Skeletal muscle tissue (tissue), 4 donors: ENCODE data around the gene CDON. TPM values are rescaled to one million over a fixed set of nuclear protein-coding genes. Genes with fewer than 3 reads are reported as not detected.

ENCODE experiments used
- H3K27ac ChIP-seq: one replicate; pipeline ENCODE4 v1.7.0; 2013; ENCODE audit warnings: mild to moderate bottlenecking, low read depth, low read length, inconsistent platforms
- H3K27me3 ChIP-seq, 3 donors: one replicate each; pipeline ENCODE4 v1.7.0; 2013; ENCODE audit warnings: low read length in 3 of 3; ENCODE audit not compliant: control insufficient read depth in 3 of 3, insufficient read depth in 3 of 3
- H3K36me3 ChIP-seq, 3 donors: one replicate each; pipeline ENCODE4 v1.7.0; 2013; ENCODE audit warnings: low read length in 3 of 3; ENCODE audit not compliant: control insufficient read depth in 3 of 3, insufficient read depth in 3 of 3
- H3K4me1 ChIP-seq, 3 donors: one replicate each; pipeline ENCODE4 v1.7.0; 2013; ENCODE audit warnings: low read length in 3 of 3, mild to moderate bottlenecking in 3 of 3; ENCODE audit not compliant: control insufficient read depth in 3 of 3, insufficient read depth in 3 of 3
- H3K4me3 ChIP-seq, 3 donors: one replicate each; pipeline ENCODE4 v1.7.0; 2013; ENCODE audit warnings: low read length in 3 of 3
- H3K9ac ChIP-seq, 3 donors: one replicate each; pipeline ENCODE4 v1.7.0; 2013; ENCODE audit warnings: low read length in 3 of 3, mild to moderate bottlenecking in 3 of 3, moderate library complexity in 2 of 3, low read depth in 1 of 3
- H3K9me3 ChIP-seq, 3 donors: one replicate each; pipeline ENCODE4 v1.7.0; 2013; ENCODE audit warnings: low read length in 3 of 3; ENCODE audit not compliant: control insufficient read depth in 3 of 3
- total RNA-seq: library from RNA; depleted of rRNA; stranded (reverse); fragments of >200 nt; gene quantifications from one replicate; pipeline ENCODE4 v1.2.3, GENCODE V29; 2014
- donor health status: Osteomylitis.

CDON gene
- total RNA-seq, 1 donor from 2014 or later = 28.7 TPM

DNA sequence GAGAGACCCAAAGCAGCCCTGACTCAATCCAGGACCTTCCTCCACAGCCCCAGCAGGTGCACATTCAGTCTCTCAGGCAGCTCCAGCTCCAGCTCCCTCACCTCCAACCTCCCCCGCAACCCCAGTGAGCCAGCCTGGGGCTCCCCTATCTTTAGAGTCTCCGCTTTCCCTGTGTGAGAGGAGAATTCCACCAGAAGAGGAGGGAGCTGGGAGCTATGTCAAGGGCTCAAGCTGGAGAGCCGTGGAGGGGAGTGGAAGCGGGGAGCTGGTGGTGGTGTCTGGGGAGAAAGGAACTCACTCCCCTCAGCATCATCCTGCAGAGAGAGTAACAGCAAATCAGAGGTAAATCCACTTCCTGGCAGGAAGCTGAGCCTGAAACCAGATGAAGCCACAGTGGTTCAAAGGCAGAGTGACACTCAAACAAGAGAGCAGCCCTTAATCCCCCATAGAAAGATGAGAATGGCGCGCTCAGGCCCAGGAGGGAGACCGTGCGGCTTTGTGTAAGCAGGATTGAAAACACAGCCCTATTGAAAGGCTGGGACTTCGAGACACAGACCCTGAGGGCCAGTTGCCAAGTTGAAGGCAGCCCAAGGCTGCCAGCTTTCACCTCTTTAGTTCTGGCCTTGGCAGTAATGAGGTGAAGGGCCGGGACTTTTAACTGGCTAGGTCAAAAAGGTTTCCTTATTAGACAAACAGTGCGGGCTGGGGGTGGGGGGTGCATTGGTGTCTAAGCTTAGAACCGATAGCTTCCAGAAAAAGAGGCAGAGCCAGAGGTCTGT is 21.4 kb upstream of the CDON start:
- Histone ChIP-seq H3K27ac (no peak overlapping the region), H3K4me1 (peaks cover 10 to 19% (median 12%) of the 10 kb centered on the region in 3 donors), H3K4me3 (no peak overlapping the region), H3K36me3 (no peaks in the 10 kb centered on the region), H3K27me3 (no peaks in the 10 kb centered on the region), H3K9ac (no peak overlapping the region), H3K9me3 (no peaks in the 10 kb centered on the region)

DNA sequence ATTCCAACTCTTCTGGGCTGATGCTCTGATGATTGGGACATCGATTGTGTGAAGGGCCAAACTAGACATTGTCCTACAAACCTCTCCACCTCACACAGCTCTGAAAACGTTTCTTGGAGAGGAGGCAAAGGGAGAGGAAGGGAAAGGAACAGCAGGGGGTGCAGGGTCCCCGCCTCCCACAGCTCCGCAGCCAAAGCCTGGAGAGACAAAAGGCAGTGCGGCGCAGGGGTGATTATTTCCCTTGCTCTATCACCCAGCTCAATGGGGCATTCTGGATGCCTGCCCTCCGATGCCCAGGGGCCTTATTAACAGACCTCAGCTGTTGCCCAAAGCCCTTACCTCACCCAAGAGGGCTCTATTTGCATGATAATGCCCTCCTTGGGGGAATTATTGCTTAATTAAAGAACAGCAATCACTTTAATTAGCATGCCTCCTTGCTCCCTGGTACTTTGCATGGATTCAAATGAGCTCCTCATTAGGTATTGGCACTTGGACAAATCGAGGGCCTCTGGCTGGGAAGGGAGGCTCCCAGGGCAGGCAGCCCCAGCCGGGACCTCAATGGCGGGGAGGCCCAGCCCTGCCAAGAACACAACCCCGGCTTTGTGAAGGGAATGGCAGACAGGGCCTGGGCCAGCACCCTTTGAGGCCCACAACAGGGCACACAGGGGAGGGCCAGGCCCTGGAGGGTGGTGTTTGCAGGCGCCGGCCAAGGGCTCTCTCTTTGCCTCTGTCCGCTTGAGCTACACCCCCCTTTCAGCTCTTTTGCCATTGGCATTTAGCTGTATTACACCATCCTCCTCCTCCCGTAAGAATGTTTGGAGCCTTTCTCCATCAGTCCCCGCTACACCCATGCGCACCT is 19.8 kb upstream of the CDON start:
- peaks cover 10 to 19% (median 12%) of the 10 kb centered on the region in 3 donors for H3K4me1 ChIP-seq
- no peaks in the 10 kb centered on the region for H3K9me3 ChIP-seq
- H3K36me3 ChIP-seq = no peaks in the 10 kb centered on the region
- no peak overlapping the region for H3K27ac ChIP-seq
- H3K9ac ChIP-seq = no peak overlapping the region
- no peaks in the 10 kb centered on the region for H3K27me3 ChIP-seq
- no peak overlapping the region for H3K4me3 ChIP-seq

DNA sequence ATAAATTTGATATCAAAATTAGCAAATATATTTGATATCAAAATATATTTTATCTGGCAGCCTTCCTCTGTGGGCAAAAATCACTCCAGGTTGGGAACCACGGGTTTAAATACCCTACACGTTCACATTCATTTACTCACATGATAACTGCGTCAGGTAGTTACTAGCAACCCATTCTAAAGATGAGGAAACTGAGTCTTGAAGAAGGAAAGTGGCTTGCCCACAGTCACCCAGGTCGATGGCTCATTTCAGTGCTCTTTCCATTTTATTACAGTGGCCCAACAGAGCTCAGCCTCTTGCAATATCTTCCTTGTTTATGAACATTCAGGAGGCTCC is 19.2 kb upstream of the CDON start:
- Histone ChIP-seq H3K27ac (no peak overlapping the region), H3K36me3 (no peaks in the 10 kb centered on the region), H3K9ac (no peak overlapping the region), H3K4me3 (no peak overlapping the region), H3K4me1 (peaks cover 10 to 19% (median 12%) of the 10 kb centered on the region in 3 donors), H3K27me3 (no peaks in the 10 kb centered on the region), H3K9me3 (no peaks in the 10 kb centered on the region)

GRCh38 chr11:126080161-126080941 is 17.7 kb upstream of the CDON start:
- no peak overlapping the region for H3K9ac ChIP-seq
- no peaks in the 10 kb centered on the region for H3K36me3 ChIP-seq
- H3K9me3 ChIP-seq = no peaks in the 10 kb centered on the region
- no peak overlapping the region for H3K27ac ChIP-seq
- peaks cover 10 to 19% (median 12%) of the 10 kb centered on the region in 3 donors for H3K4me1 ChIP-seq
- no peak overlapping the region for H3K4me3 ChIP-seq
- H3K27me3 ChIP-seq = no peaks in the 10 kb centered on the region

GRCh38 chr11:126079621-126080124 is 17.0 kb upstream of the CDON start:
- Histone ChIP-seq H3K27ac (no peak overlapping the region), H3K9ac (no peak overlapping the region), H3K4me1 (peaks cover 10 to 19% (median 12%) of the 10 kb centered on the region in 3 donors), H3K9me3 (no peaks in the 10 kb centered on the region), H3K36me3 (no peaks in the 10 kb centered on the region), H3K27me3 (no peaks in the 10 kb centered on the region), H3K4me3 (no peak overlapping the region)

DNA sequence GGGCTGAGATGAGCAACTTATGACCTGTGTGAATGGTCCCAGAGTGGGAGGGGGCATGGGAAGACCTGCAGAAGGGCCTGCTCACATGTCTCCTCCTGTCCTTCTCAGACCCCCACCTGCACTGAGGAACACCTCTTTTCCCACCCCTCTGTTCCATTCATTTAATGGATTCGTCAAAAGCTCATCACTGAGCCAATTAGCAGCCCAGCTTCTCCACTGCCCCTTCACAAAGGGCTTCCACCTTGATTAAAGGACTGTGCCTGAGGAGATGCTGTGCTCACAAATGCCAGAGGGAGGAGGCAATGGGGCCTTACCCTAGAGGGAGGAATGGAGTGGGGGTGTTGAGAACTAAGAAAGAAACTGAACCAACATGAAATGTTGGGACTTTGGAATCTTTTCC is 14.0 kb upstream of the CDON start:
- Histone ChIP-seq H3K9me3 (no peaks in the 10 kb centered on the region), H3K4me3 (no peak overlapping the region), H3K9ac (no peak overlapping the region), H3K4me1 (peaks cover 10 to 19% (median 12%) of the 10 kb centered on the region in 3 donors), H3K36me3 (no peaks in the 10 kb centered on the region), H3K27me3 (no peaks in the 10 kb centered on the region), H3K27ac (no peak overlapping the region)

- Histone ChIP-seq H3K27me3 (no peaks in the 10 kb centered on the region), H3K4me1 (no peaks in the 10 kb centered on the region), H3K36me3 (no peaks in the 10 kb centered on the region), H3K4me3 (no peak overlapping the region), H3K9me3 (no peaks in the 10 kb centered on the region), H3K9ac (no peak overlapping the region), H3K27ac (no peak overlapping the region)
Measured at GRCh38 chr11:126072801-126073594, 10.3 kb upstream of the CDON start.

DNA sequence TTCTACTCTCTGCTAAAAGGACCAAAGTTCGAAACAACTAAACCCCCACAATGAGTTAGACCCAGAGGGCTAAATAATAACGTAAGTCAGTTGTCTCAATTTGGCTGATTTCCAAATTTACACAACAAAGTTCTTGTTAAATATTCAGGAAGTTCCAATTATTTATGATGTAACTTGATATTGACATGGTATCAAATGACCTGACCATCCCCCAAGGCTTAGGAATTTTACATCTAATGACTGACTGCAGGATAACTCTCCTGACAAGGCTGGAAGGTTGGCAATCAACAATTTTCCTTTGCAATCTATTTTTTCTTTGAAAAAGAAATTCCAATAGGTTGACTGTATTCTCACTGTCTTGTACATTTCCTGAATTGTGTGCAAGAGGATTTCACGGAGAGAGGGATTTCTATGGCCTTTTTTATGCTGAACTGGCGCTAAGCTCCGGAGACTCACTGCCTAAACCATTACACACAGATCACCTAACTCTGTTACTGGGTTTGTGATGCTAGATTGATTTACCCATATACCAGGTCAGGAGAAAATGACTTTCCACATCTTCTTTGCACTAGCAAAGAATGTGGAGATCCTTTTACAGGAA is 9.6 kb upstream of the CDON start:
- Histone ChIP-seq H3K4me1 (no peaks in the 10 kb centered on the region), H3K9me3 (no peaks in the 10 kb centered on the region), H3K4me3 (no peak overlapping the region), H3K36me3 (no peaks in the 10 kb centered on the region), H3K27ac (no peak overlapping the region), H3K27me3 (no peaks in the 10 kb centered on the region), H3K9ac (no peak overlapping the region)

DNA sequence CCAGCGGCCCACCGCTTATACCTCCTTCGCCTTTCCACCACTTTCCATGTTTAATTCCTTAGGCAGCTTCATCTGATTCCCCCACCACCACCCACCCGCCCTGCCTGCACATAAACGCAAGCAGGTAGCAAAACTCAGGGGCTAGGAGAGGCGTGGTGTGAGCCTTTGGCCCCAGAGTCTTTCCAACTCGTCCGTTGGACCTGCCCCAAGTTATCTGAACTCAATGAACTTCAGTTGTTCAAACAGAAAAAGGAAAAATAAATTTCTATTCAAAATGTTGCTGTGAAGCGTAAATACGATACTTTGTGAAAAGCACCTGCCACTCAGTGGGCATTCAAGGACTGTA is 814 bp upstream of the CDON start:
- H3K27me3 ChIP-seq = no peaks in the 10 kb centered on the region

More for the DNA sequence above, 814 bp upstream of the CDON start:
- Histone ChIP-seq H3K4me3 (peak overlapping the region; percentile 49 to 54 (median 49)), H3K4me1 (peaks cover 6 to 9% (median 7%) of the 10 kb centered on the region in 3 donors), H3K36me3 (no peaks in the 10 kb centered on the region), H3K9ac (no peak overlapping the region), H3K27ac (no peak overlapping the region), H3K9me3 (no peaks in the 10 kb centered on the region)
